Measurements from ENCODE around the gene EIF2S2.

DNA sequence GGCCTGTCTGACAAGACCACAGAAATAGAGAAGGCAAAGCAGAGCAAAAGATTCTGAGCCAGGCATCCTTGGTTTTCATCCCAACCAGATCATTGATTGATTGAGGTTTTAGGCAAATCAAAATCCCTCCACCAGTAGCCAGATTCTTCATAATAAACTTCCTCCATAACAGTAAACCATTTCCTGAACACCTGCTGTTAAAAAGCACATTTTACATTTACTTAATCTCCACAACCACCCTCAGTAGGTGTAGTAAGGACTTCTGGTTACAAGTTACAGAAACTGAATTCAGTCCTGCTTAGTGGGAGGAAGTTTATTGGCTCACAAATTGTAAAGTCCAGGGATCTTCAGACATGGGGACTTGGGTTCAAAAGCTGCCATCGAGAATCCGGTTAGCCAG, 28.3 kb downstream of the EIF2S2 start:
- TF ChIP-seq, protein P1, sequence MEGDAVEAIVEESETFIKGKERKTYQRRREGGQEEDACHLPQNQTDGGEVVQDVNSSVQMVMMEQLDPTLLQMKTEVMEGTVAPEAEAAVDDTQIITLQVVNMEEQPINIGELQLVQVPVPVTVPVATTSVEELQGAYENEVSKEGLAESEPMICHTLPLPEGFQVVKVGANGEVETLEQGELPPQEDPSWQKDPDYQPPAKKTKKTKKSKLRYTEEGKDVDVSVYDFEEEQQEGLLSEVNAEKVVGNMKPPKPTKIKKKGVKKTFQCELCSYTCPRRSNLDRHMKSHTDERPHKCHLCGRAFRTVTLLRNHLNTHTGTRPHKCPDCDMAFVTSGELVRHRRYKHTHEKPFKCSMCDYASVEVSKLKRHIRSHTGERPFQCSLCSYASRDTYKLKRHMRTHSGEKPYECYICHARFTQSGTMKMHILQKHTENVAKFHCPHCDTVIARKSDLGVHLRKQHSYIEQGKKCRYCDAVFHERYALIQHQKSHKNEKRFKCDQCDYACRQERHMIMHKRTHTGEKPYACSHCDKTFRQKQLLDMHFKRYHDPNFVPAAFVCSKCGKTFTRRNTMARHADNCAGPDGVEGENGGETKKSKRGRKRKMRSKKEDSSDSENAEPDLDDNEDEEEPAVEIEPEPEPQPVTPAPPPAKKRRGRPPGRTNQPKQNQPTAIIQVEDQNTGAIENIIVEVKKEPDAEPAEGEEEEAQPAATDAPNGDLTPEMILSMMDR (IDR thresholded peaks at IDR 0.05): no peak
- TF ChIP-seq POLR2A (IDR thresholded peaks at IDR 0.05): no peak
- no peak for TF ChIP-seq POLR2AphosphoS5 (IDR thresholded peaks at IDR 0.05)
